ENCODE results near the gene ZBTB20.

DNA sequence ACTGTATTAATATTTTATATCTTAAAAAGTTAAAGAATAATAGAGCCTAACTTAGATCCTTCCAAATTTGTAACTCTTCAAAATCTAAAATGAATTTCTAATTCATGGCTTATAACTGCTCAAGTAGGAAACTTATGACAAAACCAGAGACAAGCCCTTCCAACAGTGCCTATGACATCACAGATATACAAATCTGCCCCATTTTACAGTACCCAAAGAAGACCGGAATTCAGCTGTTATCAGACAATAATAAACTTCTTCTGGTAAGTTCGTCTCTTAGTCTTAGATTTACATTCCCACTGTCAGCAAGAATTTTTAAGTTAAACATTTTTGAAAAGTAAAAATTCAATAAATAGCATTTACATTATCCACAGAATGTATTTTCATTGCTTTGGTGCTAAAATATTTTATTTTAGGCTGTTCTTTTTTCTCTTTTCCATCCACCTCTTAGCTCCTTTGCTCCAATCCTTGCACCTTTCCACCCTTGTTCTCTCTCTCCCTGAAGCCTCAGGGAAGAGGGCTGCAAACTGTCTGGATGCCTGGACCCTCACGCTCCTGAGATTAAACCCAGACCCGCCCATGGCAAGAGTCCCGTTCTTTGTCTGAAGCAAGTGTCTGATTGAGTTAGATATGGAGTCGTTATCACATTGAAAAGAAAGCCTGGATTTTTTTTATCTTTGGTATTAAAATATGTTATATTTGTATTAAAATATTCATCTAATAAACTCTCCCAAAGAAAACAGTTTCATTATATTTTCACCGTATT, 312.7 kb downstream of the ZBTB20 start:
- TF ChIP-seq, protein P1, sequence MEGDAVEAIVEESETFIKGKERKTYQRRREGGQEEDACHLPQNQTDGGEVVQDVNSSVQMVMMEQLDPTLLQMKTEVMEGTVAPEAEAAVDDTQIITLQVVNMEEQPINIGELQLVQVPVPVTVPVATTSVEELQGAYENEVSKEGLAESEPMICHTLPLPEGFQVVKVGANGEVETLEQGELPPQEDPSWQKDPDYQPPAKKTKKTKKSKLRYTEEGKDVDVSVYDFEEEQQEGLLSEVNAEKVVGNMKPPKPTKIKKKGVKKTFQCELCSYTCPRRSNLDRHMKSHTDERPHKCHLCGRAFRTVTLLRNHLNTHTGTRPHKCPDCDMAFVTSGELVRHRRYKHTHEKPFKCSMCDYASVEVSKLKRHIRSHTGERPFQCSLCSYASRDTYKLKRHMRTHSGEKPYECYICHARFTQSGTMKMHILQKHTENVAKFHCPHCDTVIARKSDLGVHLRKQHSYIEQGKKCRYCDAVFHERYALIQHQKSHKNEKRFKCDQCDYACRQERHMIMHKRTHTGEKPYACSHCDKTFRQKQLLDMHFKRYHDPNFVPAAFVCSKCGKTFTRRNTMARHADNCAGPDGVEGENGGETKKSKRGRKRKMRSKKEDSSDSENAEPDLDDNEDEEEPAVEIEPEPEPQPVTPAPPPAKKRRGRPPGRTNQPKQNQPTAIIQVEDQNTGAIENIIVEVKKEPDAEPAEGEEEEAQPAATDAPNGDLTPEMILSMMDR (IDR thresholded peaks at IDR 0.05; ENCODE audit: poor library complexity, severe bottlenecking), result no peak
- TF ChIP-seq TAF1 (IDR thresholded peaks at IDR 0.05; ENCODE audit: low read depth) (no peak), RAD21 (conservative IDR thresholded peaks at IDR 0.05) (no peak), EZH2 (IDR thresholded peaks at IDR 0.05; ENCODE audit: borderline replicate concordance, insufficient read depth, low read length, poor library complexity, severe bottlenecking) (no peak)
- TF ChIP-seq, protein P2, sequence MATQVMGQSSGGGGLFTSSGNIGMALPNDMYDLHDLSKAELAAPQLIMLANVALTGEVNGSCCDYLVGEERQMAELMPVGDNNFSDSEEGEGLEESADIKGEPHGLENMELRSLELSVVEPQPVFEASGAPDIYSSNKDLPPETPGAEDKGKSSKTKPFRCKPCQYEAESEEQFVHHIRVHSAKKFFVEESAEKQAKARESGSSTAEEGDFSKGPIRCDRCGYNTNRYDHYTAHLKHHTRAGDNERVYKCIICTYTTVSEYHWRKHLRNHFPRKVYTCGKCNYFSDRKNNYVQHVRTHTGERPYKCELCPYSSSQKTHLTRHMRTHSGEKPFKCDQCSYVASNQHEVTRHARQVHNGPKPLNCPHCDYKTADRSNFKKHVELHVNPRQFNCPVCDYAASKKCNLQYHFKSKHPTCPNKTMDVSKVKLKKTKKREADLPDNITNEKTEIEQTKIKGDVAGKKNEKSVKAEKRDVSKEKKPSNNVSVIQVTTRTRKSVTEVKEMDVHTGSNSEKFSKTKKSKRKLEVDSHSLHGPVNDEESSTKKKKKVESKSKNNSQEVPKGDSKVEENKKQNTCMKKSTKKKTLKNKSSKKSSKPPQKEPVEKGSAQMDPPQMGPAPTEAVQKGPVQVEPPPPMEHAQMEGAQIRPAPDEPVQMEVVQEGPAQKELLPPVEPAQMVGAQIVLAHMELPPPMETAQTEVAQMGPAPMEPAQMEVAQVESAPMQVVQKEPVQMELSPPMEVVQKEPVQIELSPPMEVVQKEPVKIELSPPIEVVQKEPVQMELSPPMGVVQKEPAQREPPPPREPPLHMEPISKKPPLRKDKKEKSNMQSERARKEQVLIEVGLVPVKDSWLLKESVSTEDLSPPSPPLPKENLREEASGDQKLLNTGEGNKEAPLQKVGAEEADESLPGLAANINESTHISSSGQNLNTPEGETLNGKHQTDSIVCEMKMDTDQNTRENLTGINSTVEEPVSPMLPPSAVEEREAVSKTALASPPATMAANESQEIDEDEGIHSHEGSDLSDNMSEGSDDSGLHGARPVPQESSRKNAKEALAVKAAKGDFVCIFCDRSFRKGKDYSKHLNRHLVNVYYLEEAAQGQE (IDR thresholded peaks at IDR 0.05; ENCODE audit: borderline replicate concordance), result no peak

Data from neural cell (in vitro differentiated cells).